Bronchial epithelial cell (primary cell): ENCODE results near the gene CEBPG. TPM values are rescaled to one million over a fixed set of nuclear protein-coding genes. Genes with fewer than 3 reads are reported as not detected.

Source experiments
- DNase-seq: peaks from one replicate; pipeline ENCODE4 v3.0.0-alpha.2; 2010; ENCODE audit warnings: low read depth
- FAIRE-seq: peaks from 2 replicates; lab custom pipeline; 2011; peaks lifted over from hg19 to GRCh38; lab: Jason Lieb, UNC
- H3K27me3 ChIP-seq: 2 replicates; pipeline ENCODE4 v1.5.1; 2011; ENCODE audit warnings: low read length; ENCODE audit not compliant: control insufficient read depth, insufficient read depth
- H3K36me3 ChIP-seq: 2 replicates; pipeline ENCODE4 v1.5.1; 2011; ENCODE audit warnings: low read length; ENCODE audit not compliant: control insufficient read depth, insufficient read depth
- H3K4me3 ChIP-seq: 2 replicates; pipeline ENCODE4 v1.5.1; 2011; ENCODE audit warnings: mild to moderate bottlenecking, low read depth, low read length, control low read depth
- total RNA-seq: library from RNA; depleted of rRNA; stranded (reverse); fragments of >200 nt; gene quantifications from 2 replicates; pipeline ENCODE4 v1.2.1, GENCODE V29; 2014
- TF ChIP-seq, protein P1 (sequence below): IDR thresholded peaks from 2 replicates; pipeline ENCODE4 v1.5.1; 2011; ENCODE audit warnings: mild to moderate bottlenecking, moderate library complexity, low read length, control low read depth, inconsistent platforms; ENCODE audit not compliant: insufficient read depth, severe bottlenecking

Gene CEBPG
- total RNA-seq, 1 donor from 2014 or later: 128 TPM

DNA sequence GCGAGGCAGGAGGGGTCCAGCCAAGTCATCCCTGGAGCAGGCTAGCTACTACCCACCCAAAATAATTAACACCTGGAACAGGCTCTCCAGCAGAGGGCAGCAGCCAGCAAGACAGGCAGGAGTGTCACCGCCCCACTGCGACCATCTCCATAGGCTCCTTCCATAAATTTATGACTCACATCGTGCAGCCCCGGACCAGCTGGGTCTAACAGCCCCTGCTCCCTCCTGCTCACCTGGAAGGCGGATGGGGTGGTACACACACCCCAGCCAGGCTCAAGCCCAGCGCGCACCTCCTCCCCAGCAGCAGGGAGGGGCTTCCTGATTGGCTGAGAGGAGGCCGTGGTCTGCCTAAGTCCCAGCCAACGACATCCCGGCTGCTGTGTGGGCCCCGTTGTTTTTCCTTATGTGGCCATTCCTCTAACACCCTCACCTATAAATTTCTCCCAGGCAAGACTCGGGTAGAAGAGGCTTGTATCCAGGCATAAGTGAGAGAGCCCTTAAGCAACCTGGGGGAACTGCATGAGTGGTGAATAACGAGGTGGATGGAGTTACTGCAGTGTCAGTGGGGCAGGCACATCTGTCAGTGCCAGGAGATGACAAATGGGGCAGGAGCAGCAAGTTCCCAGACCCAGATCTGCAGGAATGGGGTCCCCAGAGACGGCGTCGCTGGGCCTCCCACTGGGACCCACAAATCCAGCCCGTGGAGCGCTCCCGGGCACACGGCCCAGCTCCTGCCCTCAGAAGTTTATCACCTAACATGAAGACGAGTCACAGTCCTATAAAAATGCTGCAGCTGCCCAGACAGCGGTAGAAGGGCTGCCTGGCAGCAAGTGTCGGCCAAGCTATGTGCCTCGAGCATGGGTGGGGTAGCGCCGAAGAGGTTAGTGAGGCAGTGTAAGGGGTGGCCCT, 43.1 kb downstream of the CEBPG start:
- DNase-seq: peak; percentile 59
- TF ChIP-seq, protein P1, sequence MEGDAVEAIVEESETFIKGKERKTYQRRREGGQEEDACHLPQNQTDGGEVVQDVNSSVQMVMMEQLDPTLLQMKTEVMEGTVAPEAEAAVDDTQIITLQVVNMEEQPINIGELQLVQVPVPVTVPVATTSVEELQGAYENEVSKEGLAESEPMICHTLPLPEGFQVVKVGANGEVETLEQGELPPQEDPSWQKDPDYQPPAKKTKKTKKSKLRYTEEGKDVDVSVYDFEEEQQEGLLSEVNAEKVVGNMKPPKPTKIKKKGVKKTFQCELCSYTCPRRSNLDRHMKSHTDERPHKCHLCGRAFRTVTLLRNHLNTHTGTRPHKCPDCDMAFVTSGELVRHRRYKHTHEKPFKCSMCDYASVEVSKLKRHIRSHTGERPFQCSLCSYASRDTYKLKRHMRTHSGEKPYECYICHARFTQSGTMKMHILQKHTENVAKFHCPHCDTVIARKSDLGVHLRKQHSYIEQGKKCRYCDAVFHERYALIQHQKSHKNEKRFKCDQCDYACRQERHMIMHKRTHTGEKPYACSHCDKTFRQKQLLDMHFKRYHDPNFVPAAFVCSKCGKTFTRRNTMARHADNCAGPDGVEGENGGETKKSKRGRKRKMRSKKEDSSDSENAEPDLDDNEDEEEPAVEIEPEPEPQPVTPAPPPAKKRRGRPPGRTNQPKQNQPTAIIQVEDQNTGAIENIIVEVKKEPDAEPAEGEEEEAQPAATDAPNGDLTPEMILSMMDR: peak; percentile 76
- no peaks in the 10 kb centered on the region for H3K36me3 ChIP-seq
- FAIRE-seq: peak; percentile 68
- no peak overlapping the region for H3K4me3 ChIP-seq
- no peaks in the 10 kb centered on the region for H3K27me3 ChIP-seq

GRCh38 chr19:33417751-33418150, 44.2 kb downstream of the CEBPG start:
- H3K36me3 ChIP-seq: no peaks in the 10 kb centered on the region
- H3K4me3 ChIP-seq: no peak overlapping the region
- DNase-seq: no peak
- TF ChIP-seq, protein P1: no peak
- FAIRE-seq: no peak
- no peaks in the 10 kb centered on the region for H3K27me3 ChIP-seq

- no peak for FAIRE-seq
- Histone ChIP-seq H3K4me3 (no peak overlapping the region), H3K36me3 (no peaks in the 10 kb centered on the region), H3K27me3 (no peaks in the 10 kb centered on the region)
- DNase-seq: no peak
- TF ChIP-seq, protein P1: no peak
Observed at GRCh38 chr19:33418461-33418860, 45.0 kb downstream of the CEBPG start.

DNA sequence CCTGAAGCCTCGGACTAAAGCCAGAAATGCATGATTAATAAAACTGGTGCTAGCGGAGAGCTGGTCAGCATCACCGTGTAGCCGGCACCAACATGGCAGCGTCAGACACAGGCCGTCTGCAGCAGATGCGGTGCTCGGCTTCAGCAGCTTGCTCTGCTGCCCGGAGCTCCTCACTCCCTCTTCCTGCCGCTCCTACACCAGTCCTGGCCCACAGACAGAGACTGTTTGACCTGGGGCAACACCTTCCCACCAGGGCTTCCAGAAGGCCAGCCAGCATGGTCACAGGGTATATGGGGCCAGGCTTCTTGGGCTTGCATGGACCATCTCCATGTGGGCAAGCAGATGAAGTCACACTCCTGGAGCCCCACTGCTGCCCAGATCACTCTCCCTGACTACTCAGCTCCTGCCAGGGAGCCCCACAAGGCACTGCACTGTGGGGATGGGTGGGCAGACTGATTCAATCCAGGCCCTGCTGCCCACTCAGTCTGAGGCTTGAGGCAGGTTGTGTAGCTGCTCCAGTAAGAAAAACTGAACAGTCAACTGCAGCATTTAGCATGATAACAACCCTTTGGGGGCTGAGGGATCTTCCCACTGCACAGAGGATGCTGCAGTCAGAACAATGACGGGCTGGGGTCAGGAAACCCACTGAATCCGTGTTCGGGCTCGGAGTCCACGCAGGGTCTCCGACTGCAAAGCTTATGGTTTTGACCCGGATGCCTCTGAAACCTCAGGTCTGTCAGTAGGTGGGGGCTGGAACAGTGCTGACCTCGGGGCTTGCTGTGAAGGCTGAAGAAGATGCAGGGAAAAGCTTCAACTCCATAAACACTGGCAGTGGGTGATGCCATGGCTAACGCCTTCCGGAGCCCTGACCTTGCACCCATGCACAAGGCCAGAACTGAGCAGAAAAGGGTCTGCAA, 45.6 kb downstream of the CEBPG start:
- Histone ChIP-seq H3K27me3 (no peaks in the 10 kb centered on the region), H3K36me3 (no peaks in the 10 kb centered on the region), H3K4me3 (no peak overlapping the region)
- FAIRE-seq (no peak), DNase-seq (no peak)
- TF ChIP-seq, protein P1: no peak

GRCh38 chr19:33419788-33420130, 46.2 kb downstream of the CEBPG start:
- FAIRE-seq (no peak), DNase-seq (no peak)
- TF ChIP-seq, protein P1: no peak
- Histone ChIP-seq H3K36me3 (no peaks in the 10 kb centered on the region), H3K4me3 (no peak overlapping the region), H3K27me3 (no peaks in the 10 kb centered on the region)
